ENCODE results near the gene POC1A.

Gene POC1A

GRCh38 chr3:52150357-52150756, 3.9 kb downstream of the POC1A start:
- DNase-seq: no peak

- no peak for DNase-seq
Measured at GRCh38 chr3:52149726-52150125, 4.5 kb downstream of the POC1A start.

GRCh38 chr3:52149021-52149420, 5.2 kb downstream of the POC1A start:
- DNase-seq: no peak

- DNase-seq: no peak
Measured at GRCh38 chr3:52147804-52148203, 6.4 kb downstream of the POC1A start.

- no peak for DNase-seq
Measured at GRCh38 chr3:52146811-52147210, 7.4 kb downstream of the POC1A start.

- no peak for DNase-seq
Measured at GRCh38 chr3:52146189-52146588, 8.0 kb downstream of the POC1A start.

GRCh38 chr3:52145736-52146110, 8.5 kb downstream of the POC1A start:
- no peak for DNase-seq

- no peak for DNase-seq
Measured at GRCh38 chr3:52144796-52145735, 9.2 kb downstream of the POC1A start.

- DNase-seq: peak; percentile 89
Measured at GRCh38 chr3:52144034-52144795, 10.0 kb downstream of the POC1A start.

- DNase-seq: no peak
Measured at GRCh38 chr3:52143616-52144015, 10.6 kb downstream of the POC1A start.

- no peak for DNase-seq
Measured at GRCh38 chr3:52143156-52143555, 11.1 kb downstream of the POC1A start.

GRCh38 chr3:52141751-52142150, 12.5 kb downstream of the POC1A start:
- no peak for DNase-seq

- no peak for DNase-seq
Measured at GRCh38 chr3:52140769-52141168, 13.5 kb downstream of the POC1A start.

GRCh38 chr3:52140000-52140399, 14.2 kb downstream of the POC1A start:
- no peak for DNase-seq

GRCh38 chr3:52137311-52137710, 16.9 kb downstream of the POC1A start:
- DNase-seq: no peak

GRCh38 chr3:52136513-52136912, 17.7 kb downstream of the POC1A start:
- no peak for DNase-seq

GRCh38 chr3:52135332-52135731, 18.9 kb downstream of the POC1A start:
- no peak for DNase-seq

- no peak for DNase-seq
Measured at GRCh38 chr3:52134761-52135160, 19.5 kb downstream of the POC1A start.

GRCh38 chr3:52132930-52133329, 21.3 kb downstream of the POC1A start:
- DNase-seq: no peak

- DNase-seq: no peak
Measured at GRCh38 chr3:52132041-52132440, 22.2 kb downstream of the POC1A start.

- no peak for DNase-seq
Measured at GRCh38 chr3:52130966-52131622, 23.1 kb downstream of the POC1A start.

- no peak for DNase-seq
Measured at GRCh38 chr3:52128118-52128683, 26.0 kb downstream of the POC1A start.

- DNase-seq: no peak
Measured at GRCh38 chr3:52126500-52126899, 27.7 kb downstream of the POC1A start.
